GM12878 (cell line): ENCODE results near the gene PPP1R37. TPM values are rescaled to one million over a fixed set of nuclear protein-coding genes. Genes with fewer than 3 reads are reported as not detected.

Experiments
- ATAC-seq: fragments of 200-7000 bp; cut with Tn5 transposase; 3 replicates; pipeline ENCODE4 v1.9.1; 2020; ENCODE audit warnings: mild to moderate bottlenecking, moderate library complexity
- BruUV-seq: library from RNA; stranded (reverse); fragments of 400-500 nt; replicated peaks from 2 replicates; lab custom pipeline; 2021; lab: Mats Ljungman, UMichigan
- CTCF ChIA-PET: fragments of 300-600 bp; sonication (Branson Sonifier 250); formaldehyde crosslinking; extraction: SDS; loops from one replicate; lab custom pipeline; 2021; ENCODE audit warnings: inconsistent platforms; lab: Yijun Ruan, JAX
- POLR2A ChIA-PET: fragments of 350-600 bp; formaldehyde crosslinking; extraction: SDS; loops from one replicate; lab custom pipeline; 2021; ENCODE audit warnings: inconsistent platforms; lab: Charles Lee
- RAD21 ChIA-PET: fragments of 300-600 bp; sonication (Branson Sonifier 250); formaldehyde crosslinking; loops from one replicate; lab custom pipeline; 2023; ENCODE audit warnings: antibody characterized with exemption; ENCODE audit not compliant: unreplicated experiment; lab: Charles Lee
- SMC1A ChIA-PET: fragments of 300-600 bp; sonication (Branson Sonifier 250); formaldehyde crosslinking; loops from one replicate; lab custom pipeline; 2023; ENCODE audit not compliant: unreplicated experiment, uncharacterized antibody; lab: Charles Lee
- DNase-seq: peaks from one replicate; pipeline ENCODE4 v3.0.0-alpha.2; 2011; ENCODE audit warnings: low read depth, low spot score
- FAIRE-seq: peaks from 3 replicates; lab custom pipeline; 2011; peaks lifted over from hg19 to GRCh38; lab: Jason Lieb, UNC
- H2AFZ ChIP-seq: 2 replicates; pipeline ENCODE4 v1.6.0; 2011; ENCODE audit warnings: low read depth, low read length, control low read depth; ENCODE audit not compliant: control insufficient read depth
- H3K27ac ChIP-seq: 2 replicates; pipeline ENCODE4 v1.5.1; 2011; ENCODE audit warnings: control low read depth; ENCODE audit not compliant: control insufficient read depth, insufficient read depth
- H3K27me3 ChIP-seq, 2 experiments: replicated peaks in 1 of 2; 2 replicates each; pipeline versions ENCODE4 v1.6.0 to v1.6.1; 2011; ENCODE audit warnings: low read length in 1 of 2; ENCODE audit not compliant: control insufficient read depth in 2 of 2, insufficient read depth in 2 of 2
- H3K36me3 ChIP-seq, 2 experiments: 2 replicates each; pipeline ENCODE4 v1.5.1; 2011; ENCODE audit warnings: low read length in 1 of 2; ENCODE audit not compliant: control insufficient read depth in 2 of 2, insufficient read depth in 2 of 2
- H3K4me1 ChIP-seq: 2 replicates; pipeline ENCODE4 v1.6.1; 2011; ENCODE audit warnings: mild to moderate bottlenecking, low read length, moderate library complexity, mixed read lengths; ENCODE audit not compliant: control insufficient read depth, insufficient read depth
- H3K4me2 ChIP-seq: 2 replicates; pipeline ENCODE4 v1.6.0; 2011; ENCODE audit warnings: control low read depth; ENCODE audit not compliant: control insufficient read depth, insufficient read depth
- H3K4me3 ChIP-seq: fragments of 200-600 bp; sonication (generic); 2 replicates; pipeline ENCODE4 v1.5.1; 2016
- H3K79me2 ChIP-seq: 2 replicates; pipeline ENCODE4 v1.6.0; 2011; ENCODE audit warnings: low read length; ENCODE audit not compliant: control insufficient read depth, insufficient read depth
- H3K9ac ChIP-seq: 2 replicates; pipeline ENCODE4 v1.8.0; 2011; ENCODE audit warnings: low read length, control low read depth, mixed read lengths; ENCODE audit not compliant: control insufficient read depth, insufficient read depth
- H3K9me3 ChIP-seq: replicated peaks from 3 replicates; pipeline ENCODE4 v1.5.1; 2011; ENCODE audit warnings: mild to moderate bottlenecking, low read length; ENCODE audit not compliant: control insufficient read depth, insufficient read depth
- H4K20me1 ChIP-seq: 2 replicates; pipeline ENCODE4 v1.6.0; 2011; ENCODE audit not compliant: control insufficient read depth, insufficient read depth
- BRCA1 ChIP-seq: IDR thresholded peaks from 2 replicates; pipeline ENCODE4 v1.6.1; 2011; ENCODE audit warnings: low read depth, low read length, improper control_type of control experiment
- RBBP5 ChIP-seq: fragments of 200-600 bp; sonication (generic); conservative IDR thresholded peaks from 2 replicates; pipeline ENCODE4 v1.6.1; 2016
- ZNF207 ChIP-seq: fragments of 450-650 bp; IDR thresholded peaks from 2 replicates; pipeline ENCODE4 v1.6.1; 2014; ENCODE audit warnings: antibody characterized with exemption, mild to moderate bottlenecking, borderline replicate concordance
- WGBS: methylation state at CpG from one replicate; pipeline ENCODE4 v1.1.6; 2016; ENCODE audit warnings: low lambda C conversion rate; ENCODE audit not compliant: insufficient replicate concordance, insufficient coverage; ENCODE audit errors: missing lambda C conversion rate; 5-methylcytosine and 5-hydroxymethylcytosine counted together
- in situ Hi-C: fragments of 300-500 bp; cut with MboI; formaldehyde crosslinking; loops from 9 replicates; pipeline ENCODE4 v1.14.3; 2018; ENCODE audit warnings: mixed read lengths
- intact Hi-C: fragments of 100-400 bp; cut with micrococcal nuclease; formaldehyde crosslinking; loops from one replicate; pipeline ENCODE4 v1.14.2; 2022; ENCODE audit not compliant: unreplicated experiment
- polyA plus RNA-seq, 11 experiments: library from polyadenylated mRNA; depleted of rRNA in 4 of 11; unstranded in 6 of 11; stranded (reverse) in 5 of 11; fragments of >200 nt; fragmentation: Nextera tagmentation in 4 of 11; fragmentation: Illumina TruSeq in 1 of 11; extraction: Ambion mirVana in 4 of 11; extraction: Trizol in 1 of 11; gene quantifications; 1 replicate in 1 of 11; 2 replicates in 10 of 11; pipeline versions ENCODE4 v1.2.1 to v1.2.3, GENCODE V29; 2011 to 2016; ENCODE audit warnings: inconsistent platforms in 2 of 11, missing spikeins in 2 of 11, low read depth in 1 of 11
- total RNA-seq, 4 experiments: library from RNA; depleted of rRNA in 3 of 4; stranded (reverse); fragments of >200 nt in 3 of 4; fragmentation: Illumina TruSeq in 1 of 4; extraction: Trizol in 1 of 4; gene quantifications; 2 replicates each; pipeline versions ENCODE4 v1.2.1 to v1.2.3, GENCODE V29; 2013 to 2021

Gene PPP1R37
- total and polyA plus RNA-seq, 10 of the 15 experiments (the other 5 are each of a cell fraction or from before 2014, with no cell fraction given) = 0.09 to 21.3 (median 5.1) TPM; not detected in 1

DNA sequence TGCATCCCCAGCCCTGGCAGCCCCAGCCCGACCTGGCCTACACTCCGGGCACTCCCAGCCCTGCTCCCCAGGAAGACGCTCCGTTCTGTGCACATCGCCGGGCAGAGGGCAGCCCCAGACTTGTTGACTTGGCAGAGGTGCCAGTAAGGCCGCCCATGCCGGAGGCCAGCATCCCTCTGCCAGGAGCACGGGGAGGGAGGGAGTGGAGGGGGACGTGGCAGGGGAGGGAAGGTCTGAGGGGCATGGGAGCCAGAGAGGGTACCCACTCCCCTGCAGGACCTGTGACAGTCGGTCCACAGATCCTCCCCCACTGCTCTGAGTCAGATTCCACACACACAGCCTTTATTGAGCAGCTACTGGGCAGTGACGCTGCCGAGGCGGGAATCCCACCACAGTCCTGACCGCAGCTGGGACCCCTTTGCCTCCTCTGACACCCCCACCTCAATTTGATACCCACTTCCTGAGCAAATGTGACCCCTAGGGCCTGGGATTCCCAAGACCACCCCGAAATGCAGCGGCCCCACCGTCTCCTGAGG lies 69.7 kb downstream of the PPP1R37 start (continued):
- TF ChIP-seq ZNF207 = no peak

GRCh38 chr19:45163156-45163555 lies 70.2 kb downstream of the PPP1R37 start:
- no peak overlapping the region for H3K9ac ChIP-seq
- DNase-seq (no peak), FAIRE-seq (no peak), ATAC-seq (no peak)
- H3K9me3 ChIP-seq = no peaks in the 10 kb centered on the region
- intact Hi-C loops = no loop called here
- POLR2A ChIA-PET = interaction anchor here (1.9 to 3.0 kb wide), 2 partner anchors 15 to 26 kb away, joined by 17 to 26 read pairs; partner anchors contain the start of genes BLOC1S3 and TRAPPC6A
- SMC1A ChIA-PET = no interaction called here
- no peak overlapping the region for H3K4me3 ChIP-seq
- no peaks in the 10 kb centered on the region for H3K79me2 ChIP-seq
- in situ Hi-C loops = no loop called here
- H3K4me1 ChIP-seq = peaks cover 18% of the 10 kb centered on the region
- no peaks in the 10 kb centered on the region for H4K20me1 ChIP-seq
- H2AFZ ChIP-seq = no peak overlapping the region
- no peaks in the 10 kb centered on the region for H3K36me3 ChIP-seq
- no peak overlapping the region for H3K4me2 ChIP-seq
- no peak overlapping the region for H3K27ac ChIP-seq
- RAD21 ChIA-PET = interaction anchor here (2.8 kb wide), 1 partner anchor 15 kb away, joined by 19 read pairs; the partner anchor contains the start of genes BLOC1S3 and TRAPPC6A
- no TSS peak for BruUV-seq
- 79% methylated on average over 17 of the region's 17 CpGs for WGBS
- no peaks in the 10 kb centered on the region; a peak in 1 of 4 replicates for H3K27me3 ChIP-seq
- CTCF ChIA-PET = no interaction called here
- TF ChIP-seq BRCA1 = no peak
- no peak for TF ChIP-seq RBBP5
